Astrocyte (in vitro differentiated cells and primary cell): Measurements from ENCODE around the gene TRAP1.

Experiments
- EZH2 ChIP-seq: IDR thresholded peaks from 2 replicates; pipeline ENCODE4 v1.6.1; 2012; ENCODE audit warnings: mild to moderate bottlenecking, low read length, inconsistent platforms; ENCODE audit not compliant: insufficient read depth
- TF ChIP-seq, protein P1 (sequence below): IDR thresholded peaks from 2 replicates; pipeline ENCODE4 v1.5.1; 2011; ENCODE audit warnings: low read depth, mild to moderate bottlenecking, inconsistent platforms, low read length, moderate library complexity; ENCODE audit not compliant: insufficient read depth

DNA sequence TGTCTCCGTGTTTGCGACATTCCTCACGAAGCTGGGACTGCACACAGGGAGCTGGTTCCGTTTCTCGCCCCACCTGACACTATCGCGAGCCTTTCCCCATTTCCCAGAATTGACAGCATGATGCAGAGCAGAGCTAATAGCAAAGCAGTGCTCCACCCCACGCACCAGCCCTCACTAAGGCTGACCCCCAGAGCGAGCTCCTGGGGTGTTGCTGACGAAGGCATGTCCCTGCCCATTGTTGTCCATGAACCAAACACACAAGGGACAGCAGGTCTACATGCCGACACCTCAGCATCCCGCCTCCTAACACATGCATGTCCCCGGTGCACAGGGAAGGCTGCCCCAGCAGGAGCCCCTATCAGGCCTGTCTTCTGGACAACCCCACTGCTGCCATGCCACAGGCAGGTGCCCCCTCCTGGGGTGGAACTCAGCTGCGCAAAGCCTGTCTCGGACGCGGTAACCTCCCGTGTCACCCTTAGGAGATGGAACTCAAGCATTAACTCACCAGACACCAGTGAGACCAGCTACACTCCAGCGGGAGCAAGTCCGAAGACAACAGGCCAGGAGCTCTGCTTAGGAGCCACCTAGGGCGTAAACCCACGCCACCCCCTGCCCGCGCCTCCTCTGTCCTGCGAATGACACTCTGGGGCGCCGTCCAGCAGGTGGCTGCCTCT, 16.9 kb upstream of the TRAP1 start:
- TF ChIP-seq, protein P1, sequence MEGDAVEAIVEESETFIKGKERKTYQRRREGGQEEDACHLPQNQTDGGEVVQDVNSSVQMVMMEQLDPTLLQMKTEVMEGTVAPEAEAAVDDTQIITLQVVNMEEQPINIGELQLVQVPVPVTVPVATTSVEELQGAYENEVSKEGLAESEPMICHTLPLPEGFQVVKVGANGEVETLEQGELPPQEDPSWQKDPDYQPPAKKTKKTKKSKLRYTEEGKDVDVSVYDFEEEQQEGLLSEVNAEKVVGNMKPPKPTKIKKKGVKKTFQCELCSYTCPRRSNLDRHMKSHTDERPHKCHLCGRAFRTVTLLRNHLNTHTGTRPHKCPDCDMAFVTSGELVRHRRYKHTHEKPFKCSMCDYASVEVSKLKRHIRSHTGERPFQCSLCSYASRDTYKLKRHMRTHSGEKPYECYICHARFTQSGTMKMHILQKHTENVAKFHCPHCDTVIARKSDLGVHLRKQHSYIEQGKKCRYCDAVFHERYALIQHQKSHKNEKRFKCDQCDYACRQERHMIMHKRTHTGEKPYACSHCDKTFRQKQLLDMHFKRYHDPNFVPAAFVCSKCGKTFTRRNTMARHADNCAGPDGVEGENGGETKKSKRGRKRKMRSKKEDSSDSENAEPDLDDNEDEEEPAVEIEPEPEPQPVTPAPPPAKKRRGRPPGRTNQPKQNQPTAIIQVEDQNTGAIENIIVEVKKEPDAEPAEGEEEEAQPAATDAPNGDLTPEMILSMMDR, result no peak
- no peak for TF ChIP-seq EZH2
